Dermis microvascular lymphatic vessel endothelial cell (primary cell): ENCODE data around the gene TAS2R10. TPM values are rescaled to one million over a fixed set of nuclear protein-coding genes. Genes with fewer than 3 reads are reported as not detected.

Source experiments
- DNase-seq, 2 donors: peaks; one replicate each; pipeline versions ENCODE4 v3.0.0 to v3.0.0-alpha.2; 2010; ENCODE audit warnings: low read depth in 2 of 2
- total RNA-seq: library from RNA; depleted of rRNA; stranded (reverse); fragments of >200 nt; gene quantifications from 2 replicates; pipeline ENCODE4 v1.2.1, GENCODE V29; 2014

The TAS2R10 gene
- total RNA-seq, 1 donor from 2014 or later, result 0.13 TPM

DNA sequence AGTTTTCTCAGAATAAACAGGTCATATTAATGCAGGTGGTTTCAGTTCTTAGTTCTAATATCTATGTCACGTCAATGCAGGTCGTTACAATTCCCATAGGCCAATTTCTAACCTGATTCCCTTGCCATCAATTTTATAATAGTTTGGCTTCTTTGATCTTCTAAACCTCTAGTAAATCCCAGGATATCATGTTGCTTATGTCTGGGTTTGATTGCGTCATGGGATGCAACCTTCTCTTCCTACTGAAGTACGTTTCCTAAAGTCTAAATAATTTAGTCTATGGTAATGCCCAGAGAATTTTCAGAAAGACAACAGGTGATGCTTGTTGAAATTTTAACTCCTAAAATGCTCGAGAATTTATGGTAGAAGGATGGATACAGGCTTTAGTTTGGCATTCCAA lies 42.9 kb downstream of the TAS2R10 start:
- DNase-seq, result no peak

DNA sequence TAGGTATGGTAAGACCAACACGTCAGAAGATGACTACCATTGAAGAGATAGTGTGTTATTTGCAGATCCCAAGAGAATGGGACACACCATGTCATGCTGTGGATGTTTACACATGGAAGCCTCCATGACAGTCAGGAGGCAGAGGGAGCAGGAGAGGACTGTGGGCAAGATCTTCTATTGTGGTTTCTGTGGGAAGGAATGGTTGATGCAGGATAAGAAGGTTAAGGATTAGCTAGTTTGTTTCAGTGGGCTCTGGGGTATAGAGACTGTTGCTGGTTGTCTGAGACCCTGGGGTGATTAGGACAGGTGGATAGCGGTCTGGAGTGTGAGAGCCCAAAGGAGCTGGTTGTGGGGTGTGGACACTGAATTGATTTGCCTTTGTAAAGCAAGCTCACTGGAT lies 47.1 kb downstream of the TAS2R10 start:
- DNase-seq, result no peak

Other genes starting within 250 kb of the TAS2R10 start
- gene MAGOHB, start 212.7 kb downstream of the TAS2R10 start, total RNA-seq, result 8.7 and 11.3 TPM in 2 replicates
- 3.2 and 6.7 TPM in 2 replicates for gene STYK1, start 152.3 kb downstream of the TAS2R10 start, total RNA-seq
- gene YBX3, start 103.0 kb downstream of the TAS2R10 start, total RNA-seq, result 122 and 127 TPM in 2 replicates
- gene TAS2R7, start 23.7 kb downstream of the TAS2R10 start, total RNA-seq, result under 0.01 TPM in 1 of 2 replicates, not detected in the other
- not detected in 2 replicates for gene TAS2R8, start 19.1 kb downstream of the TAS2R10 start, total RNA-seq
- not detected in 2 replicates for gene TAS2R9, start 16.2 kb downstream of the TAS2R10 start, total RNA-seq
- 0.13 and 0.51 TPM in 2 replicates for gene PRR4, start 23.1 kb upstream of the TAS2R10 start, total RNA-seq
- 6.5 and 10.5 TPM in 2 replicates for gene PRH1, start 57.9 kb upstream of the TAS2R10 start, total RNA-seq
- 0.39 and 0.63 TPM in 2 replicates for gene TAS2R13, start 83.2 kb upstream of the TAS2R10 start, total RNA-seq
- gene PRH2, start 102.9 kb upstream of the TAS2R10 start, total RNA-seq, result not detected in 2 replicates
- 0.90 and 1.0 TPM in 2 replicates for gene TAS2R14, start 112.9 kb upstream of the TAS2R10 start, total RNA-seq
- 1.2 and 1.8 TPM in 2 replicates for gene TAS2R50, start 160.6 kb upstream of the TAS2R10 start, total RNA-seq
- gene TAS2R20, start 171.9 kb upstream of the TAS2R10 start, total RNA-seq, result 1.3 and 2.3 TPM in 2 replicates
- gene TAS2R19, start 196.3 kb upstream of the TAS2R10 start, total RNA-seq, result 1.7 and 3.4 TPM in 2 replicates
- 1.2 and 2.3 TPM in 2 replicates for gene TAS2R31, start 205.0 kb upstream of the TAS2R10 start, total RNA-seq
- 1.0 and 1.4 TPM in 2 replicates for gene TAS2R46, start 235.9 kb upstream of the TAS2R10 start, total RNA-seq